GM21515 (cell line): ENCODE data around the gene PNPO.
"Not testable (repeated sequence)": the region's sequence is repeated elsewhere in the genome, so short reads cannot be mapped to it uniquely, and the experiment has no call there.

ENCODE experiments used
- ATAC-seq: cut with Tn5 transposase; IDR thresholded peaks from one replicate; pipeline ENCODE4 v1.9.1; 2021; ENCODE audit not compliant: unreplicated experiment

PNPO gene

GRCh38 chr17:47973541-47973940 is 32.2 kb downstream of the PNPO start:
- no peak for ATAC-seq

GRCh38 chr17:47975189-47975822 is 33.9 kb downstream of the PNPO start:
- no peak for ATAC-seq

GRCh38 chr17:47975823-47976205 is 34.4 kb downstream of the PNPO start:
- ATAC-seq: no peak

- no peak for ATAC-seq
Measured at GRCh38 chr17:47978324-47978723, 37.0 kb downstream of the PNPO start.

- ATAC-seq: no peak
Measured at GRCh38 chr17:47980541-47980940, 39.2 kb downstream of the PNPO start.

GRCh38 chr17:47981462-47981861 is 40.1 kb downstream of the PNPO start:
- no peak for ATAC-seq

- ATAC-seq: no peak
Measured at GRCh38 chr17:47982091-47982617, 40.8 kb downstream of the PNPO start.

GRCh38 chr17:47982645-47983390 is 41.4 kb downstream of the PNPO start:
- no peak for ATAC-seq

GRCh38 chr17:47983492-47984223 is 42.3 kb downstream of the PNPO start:
- no peak for ATAC-seq

GRCh38 chr17:47986520-47986919 is 45.1 kb downstream of the PNPO start:
- ATAC-seq: no peak

- ATAC-seq: no peak
Measured at GRCh38 chr17:47987240-47987835, 46.0 kb downstream of the PNPO start.

GRCh38 chr17:47988445-47988844 is 47.1 kb downstream of the PNPO start:
- ATAC-seq: not testable (repeated sequence)

GRCh38 chr17:47989159-47989558 is 47.8 kb downstream of the PNPO start:
- ATAC-seq: no peak

- ATAC-seq: no peak
Measured at GRCh38 chr17:47989700-47990099, 48.3 kb downstream of the PNPO start.

- ATAC-seq: no peak
Measured at GRCh38 chr17:47990962-47991731, 49.8 kb downstream of the PNPO start.

GRCh38 chr17:47992216-47992615 is 50.8 kb downstream of the PNPO start:
- ATAC-seq: no peak

- no peak for ATAC-seq
Measured at GRCh38 chr17:47993031-47993564, 51.7 kb downstream of the PNPO start.

GRCh38 chr17:47993964-47994363 is 52.6 kb downstream of the PNPO start:
- ATAC-seq: no peak

GRCh38 chr17:47994724-47995123 is 53.4 kb downstream of the PNPO start:
- no peak for ATAC-seq

- ATAC-seq: no peak
Measured at GRCh38 chr17:47995241-47995935, 54.0 kb downstream of the PNPO start.
